H9 (cell line): ENCODE results near the gene LDB2. TPM values are rescaled to one million over a fixed set of nuclear protein-coding genes. Genes with fewer than 3 reads are reported as not detected.

Experiments
- DNase-seq: peaks from one replicate; pipeline ENCODE4 v3.0.0-alpha.2; 2017
- H2AFZ ChIP-seq: one replicate; pipeline ENCODE4 v1.6.1; 2013; ENCODE audit warnings: mild to moderate bottlenecking, low read length, control low read depth, moderate library complexity
- H2AK5ac ChIP-seq: 2 replicates; pipeline ENCODE4 v1.6.1; 2013; ENCODE audit warnings: low read length, control low read depth, mixed read lengths; ENCODE audit not compliant: insufficient read length
- H2BK120ac ChIP-seq: one replicate; pipeline ENCODE4 v1.6.1; 2013; ENCODE audit warnings: low read depth, mild to moderate bottlenecking, low read length, control low read depth, inconsistent platforms; ENCODE audit not compliant: poor library complexity, severe bottlenecking
- H2BK12ac ChIP-seq: 2 replicates; pipeline ENCODE4 v1.6.1; 2013; ENCODE audit warnings: low read length, control low read depth, mixed read lengths, low read depth; ENCODE audit not compliant: insufficient read length
- H2BK15ac ChIP-seq: 2 replicates; pipeline ENCODE4 v1.6.1; 2013; ENCODE audit warnings: low read depth, low read length, control low read depth
- H2BK20ac ChIP-seq: one replicate; pipeline ENCODE4 v1.6.1; 2013; ENCODE audit warnings: low read depth, mild to moderate bottlenecking, low read length, control low read depth, inconsistent platforms; ENCODE audit not compliant: poor library complexity, severe bottlenecking
- H2BK5ac ChIP-seq: 2 replicates; pipeline ENCODE4 v1.6.1; 2013; ENCODE audit warnings: low read length, control low read depth, mixed read lengths; ENCODE audit not compliant: insufficient read length
- H3K14ac ChIP-seq: 2 replicates; pipeline ENCODE4 v1.6.1; 2013; ENCODE audit warnings: low read length, control low read depth; ENCODE audit not compliant: insufficient read depth
- H3K18ac ChIP-seq: 2 replicates; pipeline ENCODE4 v1.6.1; 2013; ENCODE audit warnings: low read depth, mild to moderate bottlenecking, mixed read lengths, low read length, control low read depth; ENCODE audit not compliant: insufficient read length
- H3K23ac ChIP-seq: 2 replicates; pipeline ENCODE4 v1.6.1; 2013; ENCODE audit warnings: low read length, control low read depth, mixed read lengths, low read depth; ENCODE audit not compliant: insufficient read length
- H3K23me2 ChIP-seq: 2 replicates; pipeline ENCODE4 v1.6.1; 2013; ENCODE audit warnings: low read depth, mild to moderate bottlenecking, mixed read lengths, low read length, control low read depth; ENCODE audit not compliant: insufficient read length, poor library complexity, severe bottlenecking
- H3K27ac ChIP-seq: 2 replicates; pipeline ENCODE4 v1.5.1; 2013; ENCODE audit warnings: low read length, control low read depth, mixed read lengths, low read depth; ENCODE audit not compliant: insufficient read length
- H3K27me3 ChIP-seq: 2 replicates; pipeline ENCODE4 v1.6.1; 2013; ENCODE audit warnings: low read length, control low read depth, inconsistent platforms; ENCODE audit not compliant: insufficient read depth
- H3K4ac ChIP-seq: 2 replicates; pipeline ENCODE4 v1.6.1; 2013; ENCODE audit warnings: low read depth, mild to moderate bottlenecking, control low read depth, inconsistent platforms, low read length, moderate library complexity
- H3K4me1 ChIP-seq: 2 replicates; pipeline ENCODE4 v1.6.1; 2013; ENCODE audit warnings: low read length, control low read depth, inconsistent platforms; ENCODE audit not compliant: insufficient read depth
- H3K4me2 ChIP-seq: 2 replicates; pipeline ENCODE4 v1.6.1; 2013; ENCODE audit warnings: low read length, control low read depth, mixed read lengths; ENCODE audit not compliant: insufficient read length, insufficient read depth
- H3K56ac ChIP-seq: 2 replicates; pipeline ENCODE4 v1.6.1; 2013; ENCODE audit warnings: low read depth, mild to moderate bottlenecking, mixed read lengths, low read length, control low read depth; ENCODE audit not compliant: insufficient read length
- H3K79me1 ChIP-seq: 2 replicates; pipeline ENCODE4 v1.6.1; 2013; ENCODE audit warnings: low read depth, mild to moderate bottlenecking, moderate library complexity, low read length, control low read depth, inconsistent platforms; ENCODE audit not compliant: insufficient read depth, poor library complexity, severe bottlenecking
- H3K79me2 ChIP-seq: 2 replicates; pipeline ENCODE4 v1.6.1; 2013; ENCODE audit warnings: low read length, control low read depth, inconsistent platforms; ENCODE audit not compliant: insufficient read depth
- H3K9ac ChIP-seq: 2 replicates; pipeline ENCODE4 v1.6.1; 2013; ENCODE audit warnings: low read length, control low read depth, mixed read lengths; ENCODE audit not compliant: insufficient read length; ENCODE audit errors: extremely low read depth
- H3K9me3 ChIP-seq: one replicate; pipeline ENCODE4 v1.6.1; 2013; ENCODE audit warnings: low read depth, low read length, inconsistent platforms; ENCODE audit not compliant: control insufficient read depth
- H3T11ph ChIP-seq: one replicate; pipeline ENCODE4 v1.6.1; 2013; ENCODE audit warnings: mild to moderate bottlenecking, low read length, control low read depth, inconsistent platforms
- H4K20me1 ChIP-seq: one replicate; pipeline ENCODE4 v1.6.1; 2013; ENCODE audit not compliant: control insufficient read depth, insufficient read length, insufficient read depth
- H4K5ac ChIP-seq: 2 replicates; pipeline ENCODE4 v1.6.1; 2013; ENCODE audit warnings: low read depth, mild to moderate bottlenecking, mixed read lengths, low read length, control low read depth; ENCODE audit not compliant: insufficient read length
- H4K8ac ChIP-seq: replicated peaks from 2 replicates; pipeline ENCODE4 v1.6.1; 2013; ENCODE audit warnings: low read length, control low read depth, mixed read lengths, low read depth; ENCODE audit not compliant: insufficient read length
- H4K91ac ChIP-seq: 2 replicates; pipeline ENCODE4 v1.6.1; 2013; ENCODE audit warnings: low read depth, mild to moderate bottlenecking, moderate library complexity, mixed read lengths, low read length, control low read depth; ENCODE audit not compliant: insufficient read length
- H3K27ac Mint-ChIP-seq, 3 experiments: 2 replicates in 2 of 3; 3 replicates in 1 of 3; pipeline ENCODE4 v1.8.0; 2020 to 2021; ENCODE audit warnings: mixed read lengths in 3 of 3, mild to moderate bottlenecking in 1 of 3, moderate library complexity in 1 of 3
- H3K27me3 Mint-ChIP-seq: 2 replicates; pipeline ENCODE4 v1.8.0; 2021; ENCODE audit warnings: low read depth, mild to moderate bottlenecking, moderate library complexity, mixed read lengths
- H3K36me3 Mint-ChIP-seq, 3 experiments: 2 replicates in 2 of 3; 3 replicates in 1 of 3; pipeline ENCODE4 v1.8.0; 2020 to 2021; ENCODE audit warnings: low read depth in 3 of 3, mixed read lengths in 3 of 3; ENCODE audit not compliant: insufficient read depth in 1 of 3
- H3K4me1 Mint-ChIP-seq, 2 experiments: 2 replicates each; pipeline ENCODE4 v1.8.0; 2020; ENCODE audit warnings: mixed read lengths in 2 of 2
- H3K4me3 Mint-ChIP-seq, 2 experiments: 2 replicates in 1 of 2; 3 replicates in 1 of 2; pipeline ENCODE4 v1.8.0; 2020 to 2021; ENCODE audit warnings: mild to moderate bottlenecking in 2 of 2, mixed read lengths in 2 of 2, moderate library complexity in 1 of 2
- H3K9me3 Mint-ChIP-seq, 2 experiments: 2 replicates in 1 of 2; 3 replicates in 1 of 2; pipeline ENCODE4 v1.8.0; 2020; ENCODE audit warnings: mild to moderate bottlenecking in 2 of 2, mixed read lengths in 2 of 2, moderate library complexity in 1 of 2
- WGBS: extraction: QIAGEN DNeasy Blood & Tissue Kit; methylation state at CpG from one replicate; pipeline ENCODE4 v1.1.7; 2013; ENCODE audit warnings: missing lambda C conversion rate, low lambda C conversion rate, mixed read lengths; ENCODE audit not compliant: insufficient read length; ENCODE audit errors: extremely low coverage; 5-methylcytosine and 5-hydroxymethylcytosine counted together
- total RNA-seq: library from RNA; stranded (reverse); gene quantifications from 2 replicates; pipeline ENCODE4 v1.2.1, GENCODE V29; 2021
- TF ChIP-seq, protein P1 (sequence below): fragments of 200-600 bp; sonication (generic); conservative IDR thresholded peaks from 3 replicates; pipeline ENCODE4 v1.8.0; 2021; ENCODE audit warnings: antibody characterized with exemption, mild to moderate bottlenecking

LDB2 gene
- total RNA-seq, 1 experiment from 2014 or later = 22.5 TPM

- H3K9me3 ChIP-seq = no peaks in the 10 kb centered on the region
- Mint-ChIP-seq H3K36me3 (peaks cover 0 to 7% (median 0%) of the 10 kb centered on the region in 3 experiments; a peak in 4 of 7 replicates), H3K4me3 (peak overlapping the region; percentile 13 to 67; a peak in 4 of 5 replicates), H3K27ac (peak overlapping the region; percentile 69 to 98 (median 95)), H3K27me3 (no peaks in the 10 kb centered on the region), H3K4me1 (peaks cover 67 to 73% of the 10 kb centered on the region in 2 experiments), H3K9me3 (no peaks in the 10 kb centered on the region)
- H3K56ac ChIP-seq = no peak overlapping the region
- peaks cover 20% of the 10 kb centered on the region; the same call in 1 of the 2 replicates for H3K79me2 ChIP-seq
- H3K9ac ChIP-seq = no peak overlapping the region
- no peak overlapping the region for H2BK15ac ChIP-seq
- H3K79me1 ChIP-seq = no peaks in the 10 kb centered on the region
- no peak overlapping the region for H2BK20ac ChIP-seq
- TF ChIP-seq, protein P1, sequence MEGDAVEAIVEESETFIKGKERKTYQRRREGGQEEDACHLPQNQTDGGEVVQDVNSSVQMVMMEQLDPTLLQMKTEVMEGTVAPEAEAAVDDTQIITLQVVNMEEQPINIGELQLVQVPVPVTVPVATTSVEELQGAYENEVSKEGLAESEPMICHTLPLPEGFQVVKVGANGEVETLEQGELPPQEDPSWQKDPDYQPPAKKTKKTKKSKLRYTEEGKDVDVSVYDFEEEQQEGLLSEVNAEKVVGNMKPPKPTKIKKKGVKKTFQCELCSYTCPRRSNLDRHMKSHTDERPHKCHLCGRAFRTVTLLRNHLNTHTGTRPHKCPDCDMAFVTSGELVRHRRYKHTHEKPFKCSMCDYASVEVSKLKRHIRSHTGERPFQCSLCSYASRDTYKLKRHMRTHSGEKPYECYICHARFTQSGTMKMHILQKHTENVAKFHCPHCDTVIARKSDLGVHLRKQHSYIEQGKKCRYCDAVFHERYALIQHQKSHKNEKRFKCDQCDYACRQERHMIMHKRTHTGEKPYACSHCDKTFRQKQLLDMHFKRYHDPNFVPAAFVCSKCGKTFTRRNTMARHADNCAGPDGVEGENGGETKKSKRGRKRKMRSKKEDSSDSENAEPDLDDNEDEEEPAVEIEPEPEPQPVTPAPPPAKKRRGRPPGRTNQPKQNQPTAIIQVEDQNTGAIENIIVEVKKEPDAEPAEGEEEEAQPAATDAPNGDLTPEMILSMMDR = no peak
- no peak overlapping the region for H3K23ac ChIP-seq
- no peak overlapping the region for H3K27ac ChIP-seq
- no peak overlapping the region for H2BK5ac ChIP-seq
- no peak for DNase-seq
- no peak overlapping the region for H4K91ac ChIP-seq
- no peak overlapping the region for H2AK5ac ChIP-seq
- H3K4me2 ChIP-seq = no peak overlapping the region
- H3K14ac ChIP-seq = no peak overlapping the region
- H3K23me2 ChIP-seq = peaks cover 8% of the 10 kb centered on the region
- H3K4ac ChIP-seq = no peak overlapping the region
- whole genome bisulfite sequencing = no CpG with 5 or more reads among the region's 2 CpGs
- H4K5ac ChIP-seq = no peak overlapping the region
- H4K8ac ChIP-seq = no peak overlapping the region
- no peaks in the 10 kb centered on the region for H3K27me3 ChIP-seq
- H3K18ac ChIP-seq = no peak overlapping the region
- no peak overlapping the region for H2BK12ac ChIP-seq
- H4K20me1 ChIP-seq = no peaks in the 10 kb centered on the region
- H2BK120ac ChIP-seq = no peak overlapping the region
- no peak overlapping the region for H2AFZ ChIP-seq
- H3K4me1 ChIP-seq = peaks cover 10% of the 10 kb centered on the region
- no peak overlapping the region for H3T11ph ChIP-seq
These were observed 5.2 kb downstream of the LDB2 start for GRCh38 chr4:16893141-16893651.
